Measurements from ENCODE around the gene FGF6.

FGF6 gene

DNA sequence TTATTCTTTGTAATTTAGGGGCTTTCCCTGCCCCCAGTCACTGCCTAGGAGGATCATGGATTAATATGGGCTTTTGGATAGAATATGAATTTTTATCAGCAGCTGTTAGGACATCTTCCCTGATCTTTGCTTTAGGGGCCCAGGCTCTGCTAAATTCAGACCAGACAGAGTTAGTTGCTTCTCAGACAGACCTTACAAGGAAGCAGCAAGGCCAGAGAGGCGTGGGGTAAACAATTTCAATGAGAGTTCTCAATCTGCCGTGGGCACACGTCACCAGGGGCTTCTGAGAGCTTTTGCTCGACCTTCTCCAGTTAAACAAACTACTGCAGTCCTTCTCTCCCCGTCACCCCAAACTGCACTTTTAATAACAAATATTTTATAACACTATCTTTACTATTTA, 27.7 kb downstream of the FGF6 start:
- Histone ChIP-seq H3K27ac (ENCODE audit: low read depth, low read length) (no peak overlapping the region), H3K36me3 (ENCODE audit: control insufficient read depth, low read length) (no peaks in the 10 kb centered on the region)

GRCh38 chr12:4417455-4417854, 28.2 kb downstream of the FGF6 start:
- Histone ChIP-seq H3K79me2 (ENCODE audit: control insufficient read depth, low read length) (no peaks in the 10 kb centered on the region), H3K27me3 (ENCODE audit: control insufficient read depth, low read length) (peaks cover 21% of the 10 kb centered on the region; the same call in 1 of the 2 replicates), H3K4me3 (ENCODE audit: low read length) (no peak overlapping the region), H3K27ac (ENCODE audit: low read depth, low read length) (no peak overlapping the region), H3K9me3 (ENCODE audit: control insufficient read depth, insufficient read depth, low read length) (no peaks in the 10 kb centered on the region), H3K4me1 (ENCODE audit: control insufficient read depth, low read length) (no peaks in the 10 kb centered on the region), H3K4me2 (ENCODE audit: low read length) (no peak overlapping the region), H3K9me2 (replicated peaks; ENCODE audit: control insufficient read depth, low read length) (no peaks in the 10 kb centered on the region), H3K36me3 (ENCODE audit: control insufficient read depth, low read length) (no peaks in the 10 kb centered on the region), H4K20me1 (ENCODE audit: control insufficient read depth, insufficient read depth, low read depth, low read length) (no peaks in the 10 kb centered on the region; the same call in 1 of the 2 replicates), H3F3A (ENCODE audit: control insufficient read depth, insufficient read depth) (no peaks in the 10 kb centered on the region)
- TF ChIP-seq, protein P1, sequence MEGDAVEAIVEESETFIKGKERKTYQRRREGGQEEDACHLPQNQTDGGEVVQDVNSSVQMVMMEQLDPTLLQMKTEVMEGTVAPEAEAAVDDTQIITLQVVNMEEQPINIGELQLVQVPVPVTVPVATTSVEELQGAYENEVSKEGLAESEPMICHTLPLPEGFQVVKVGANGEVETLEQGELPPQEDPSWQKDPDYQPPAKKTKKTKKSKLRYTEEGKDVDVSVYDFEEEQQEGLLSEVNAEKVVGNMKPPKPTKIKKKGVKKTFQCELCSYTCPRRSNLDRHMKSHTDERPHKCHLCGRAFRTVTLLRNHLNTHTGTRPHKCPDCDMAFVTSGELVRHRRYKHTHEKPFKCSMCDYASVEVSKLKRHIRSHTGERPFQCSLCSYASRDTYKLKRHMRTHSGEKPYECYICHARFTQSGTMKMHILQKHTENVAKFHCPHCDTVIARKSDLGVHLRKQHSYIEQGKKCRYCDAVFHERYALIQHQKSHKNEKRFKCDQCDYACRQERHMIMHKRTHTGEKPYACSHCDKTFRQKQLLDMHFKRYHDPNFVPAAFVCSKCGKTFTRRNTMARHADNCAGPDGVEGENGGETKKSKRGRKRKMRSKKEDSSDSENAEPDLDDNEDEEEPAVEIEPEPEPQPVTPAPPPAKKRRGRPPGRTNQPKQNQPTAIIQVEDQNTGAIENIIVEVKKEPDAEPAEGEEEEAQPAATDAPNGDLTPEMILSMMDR (IDR thresholded peaks at IDR 0.05; ENCODE audit: low read depth, low read length, poor library complexity, severe bottlenecking), result no peak
- TF ChIP-seq EZH2phosphoT487 (IDR thresholded peaks at IDR 0.05; ENCODE audit: borderline replicate concordance, low read length), result no peak

More for the DNA sequence above, 27.7 kb downstream of the FGF6 start:
- no peak overlapping the region for H3K4me2 ChIP-seq (ENCODE audit: low read length)
- H3F3A ChIP-seq (ENCODE audit: control insufficient read depth, insufficient read depth), result no peaks in the 10 kb centered on the region
- no peak overlapping the region for H3K4me3 ChIP-seq (ENCODE audit: low read length)
- no peaks in the 10 kb centered on the region for H3K4me1 ChIP-seq (ENCODE audit: control insufficient read depth, low read length)
- H3K9me2 ChIP-seq (replicated peaks; ENCODE audit: control insufficient read depth, low read length), result no peaks in the 10 kb centered on the region
- no peaks in the 10 kb centered on the region; the same call in 1 of the 2 replicates for H4K20me1 ChIP-seq (ENCODE audit: control insufficient read depth, insufficient read depth, low read depth, low read length)
- no peaks in the 10 kb centered on the region for H3K79me2 ChIP-seq (ENCODE audit: control insufficient read depth, low read length)
- TF ChIP-seq, protein P1 (IDR thresholded peaks at IDR 0.05; ENCODE audit: low read depth, low read length, poor library complexity, severe bottlenecking), result no peak
- TF ChIP-seq EZH2phosphoT487 (IDR thresholded peaks at IDR 0.05; ENCODE audit: borderline replicate concordance, low read length), result no peak
- H3K27me3 ChIP-seq (ENCODE audit: control insufficient read depth, low read length), result peaks cover 17% of the 10 kb centered on the region; the same call in 1 of the 2 replicates
- H3K9me3 ChIP-seq (ENCODE audit: control insufficient read depth, insufficient read depth, low read length), result no peaks in the 10 kb centered on the region

GRCh38 chr12:4416276-4416675, 29.3 kb downstream of the FGF6 start:
- H3K9me2 ChIP-seq (replicated peaks; ENCODE audit: control insufficient read depth, low read length), result no peaks in the 10 kb centered on the region
- H3K9me3 ChIP-seq (ENCODE audit: control insufficient read depth, insufficient read depth, low read length), result no peaks in the 10 kb centered on the region
- no peak overlapping the region for H3K27ac ChIP-seq (ENCODE audit: low read depth, low read length)
- H3K36me3 ChIP-seq (ENCODE audit: control insufficient read depth, low read length), result no peaks in the 10 kb centered on the region
- H3K79me2 ChIP-seq (ENCODE audit: control insufficient read depth, low read length), result no peaks in the 10 kb centered on the region
- H4K20me1 ChIP-seq (ENCODE audit: control insufficient read depth, insufficient read depth, low read depth, low read length), result no peaks in the 10 kb centered on the region; the same call in 1 of the 2 replicates
- H3K27me3 ChIP-seq (ENCODE audit: control insufficient read depth, low read length), result peaks cover 31% of the 10 kb centered on the region
- no peak overlapping the region for H3K4me3 ChIP-seq (ENCODE audit: low read length)
- H3F3A ChIP-seq (ENCODE audit: control insufficient read depth, insufficient read depth), result no peaks in the 10 kb centered on the region
- H3K4me1 ChIP-seq (ENCODE audit: control insufficient read depth, low read length), result no peaks in the 10 kb centered on the region
- no peak for TF ChIP-seq EZH2phosphoT487 (IDR thresholded peaks at IDR 0.05; ENCODE audit: borderline replicate concordance, low read length)
- TF ChIP-seq, protein P1 (IDR thresholded peaks at IDR 0.05; ENCODE audit: low read depth, low read length, poor library complexity, severe bottlenecking), result no peak
- no peak overlapping the region for H3K4me2 ChIP-seq (ENCODE audit: low read length)

Measured in DOHH2 (cell line).